Measurements from ENCODE around the gene MARS1.

- TF ChIP-seq EZH2 (IDR thresholded peaks at IDR 0.05): no peak
- no peak for TF ChIP-seq POLR2AphosphoS5 (IDR thresholded peaks at IDR 0.05; ENCODE audit: borderline replicate concordance, low read depth, low read length)
- TF ChIP-seq FOXP2 (optimal IDR thresholded peaks at IDR 0.05; ENCODE audit: control extremely low read depth, extremely low read length, insufficient read depth): no peak
These were observed 14.0 kb upstream of the MARS1 start for GRCh38 chr12:57473886-57474285.

Measured in SK-N-MC (cell line).